NCI-H2107 (cell line): Measurements from ENCODE around the gene LPCAT1.
"Not testable (repeated sequence)": the region's sequence is repeated elsewhere in the genome, so short reads cannot be mapped to it uniquely, and the experiment has no call there.

Source experiments
- DNase-seq: peaks from one replicate; lab custom pipeline; 2025; lab: John Stamatoyannopoulos, UW

Gene LPCAT1

GRCh38 chr5:1508659-1509290 lies 15.0 kb downstream of the LPCAT1 start:
- no peak for DNase-seq

- DNase-seq, result no peak
These were observed 15.7 kb downstream of the LPCAT1 start for GRCh38 chr5:1507961-1508658.

- DNase-seq, result no peak
These were observed 16.3 kb downstream of the LPCAT1 start for GRCh38 chr5:1507457-1507856.

- no peak for DNase-seq
These were observed 16.8 kb downstream of the LPCAT1 start for GRCh38 chr5:1507014-1507375.

GRCh38 chr5:1506242-1507013 lies 17.3 kb downstream of the LPCAT1 start:
- DNase-seq, result no peak

- DNase-seq, result no peak
These were observed 18.1 kb downstream of the LPCAT1 start for GRCh38 chr5:1505506-1506241.

- DNase-seq, result not testable (repeated sequence)
These were observed 18.7 kb downstream of the LPCAT1 start for GRCh38 chr5:1505089-1505488.

- DNase-seq, result no peak
These were observed 19.1 kb downstream of the LPCAT1 start for GRCh38 chr5:1504617-1505016.

- no peak for DNase-seq
These were observed 19.6 kb downstream of the LPCAT1 start for GRCh38 chr5:1504069-1504595.

- no peak for DNase-seq
These were observed 20.3 kb downstream of the LPCAT1 start for GRCh38 chr5:1503241-1504068.

GRCh38 chr5:1502737-1503120 lies 21.0 kb downstream of the LPCAT1 start:
- DNase-seq, result no peak

- DNase-seq, result no peak
These were observed 21.6 kb downstream of the LPCAT1 start for GRCh38 chr5:1502046-1502736.

- no peak for DNase-seq
These were observed 22.3 kb downstream of the LPCAT1 start for GRCh38 chr5:1501372-1502045.

- no peak for DNase-seq
These were observed 23.2 kb downstream of the LPCAT1 start for GRCh38 chr5:1500411-1501091.

- no peak for DNase-seq
These were observed 23.9 kb downstream of the LPCAT1 start for GRCh38 chr5:1499851-1500250.

- DNase-seq, result no peak
These were observed 24.9 kb downstream of the LPCAT1 start for GRCh38 chr5:1498623-1499416.

- no peak for DNase-seq
These were observed 25.8 kb downstream of the LPCAT1 start for GRCh38 chr5:1497795-1498622.
